Measurements from ENCODE around the gene HEMK1.

Gene HEMK1

DNA sequence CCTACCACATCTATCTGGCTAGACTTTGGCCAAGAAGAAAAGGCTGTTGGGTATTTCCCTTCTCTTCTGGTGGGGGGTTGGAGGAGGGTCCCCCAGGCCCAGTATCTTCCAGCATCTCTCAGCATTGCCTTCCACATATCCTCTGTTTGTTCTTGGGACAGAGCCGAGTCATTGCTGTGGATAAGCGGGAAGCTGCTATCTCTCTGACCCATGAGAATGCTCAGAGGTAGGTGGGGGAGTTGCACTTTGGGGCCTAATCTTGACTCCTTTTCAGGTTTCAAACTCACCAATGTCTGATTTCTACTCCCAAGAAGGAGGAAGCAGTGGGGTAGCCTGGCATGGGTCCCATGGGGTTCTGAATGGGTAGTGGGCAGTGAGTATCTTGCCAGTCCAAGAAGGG, 8.0 kb downstream of the HEMK1 start:
- DNase-seq: no peak

DNA sequence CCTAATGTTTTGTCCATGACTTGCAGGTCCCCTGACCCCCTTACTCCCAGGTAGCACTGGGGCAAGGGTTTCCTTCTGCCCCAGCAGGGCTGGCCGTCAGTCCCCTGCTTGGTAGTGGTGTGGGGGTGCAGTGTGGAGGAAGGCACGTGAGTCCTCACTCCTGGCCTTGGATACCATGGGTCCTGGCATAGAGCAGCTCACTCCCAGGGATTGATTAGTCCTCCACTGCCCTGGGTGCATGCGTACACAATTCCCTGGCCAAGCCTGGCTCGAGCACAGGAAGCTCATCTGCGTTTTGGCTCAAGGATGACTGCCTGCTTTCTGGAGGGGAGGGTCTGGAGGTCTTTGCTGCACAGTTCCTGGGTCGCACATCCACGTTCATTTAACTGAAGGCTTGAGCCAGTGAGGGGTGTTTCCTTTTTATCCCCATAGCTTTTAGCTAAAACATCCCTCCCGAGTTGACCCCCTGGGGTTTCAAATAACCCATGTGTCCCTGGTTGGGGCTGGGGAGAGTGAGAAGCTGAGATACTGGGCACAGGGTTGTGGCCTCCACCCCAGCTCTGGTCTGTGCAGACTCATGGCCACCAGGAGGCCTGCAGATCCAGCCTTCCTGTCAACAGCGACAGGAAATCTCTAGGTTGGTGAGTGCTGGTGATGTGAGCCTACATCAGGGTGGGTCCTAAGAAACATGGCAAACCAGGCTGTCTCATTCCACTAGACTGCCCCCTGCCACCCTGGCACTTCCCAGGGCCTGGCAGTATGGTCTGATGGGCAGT, 11.5 kb downstream of the HEMK1 start:
- no peak for DNase-seq

DNA sequence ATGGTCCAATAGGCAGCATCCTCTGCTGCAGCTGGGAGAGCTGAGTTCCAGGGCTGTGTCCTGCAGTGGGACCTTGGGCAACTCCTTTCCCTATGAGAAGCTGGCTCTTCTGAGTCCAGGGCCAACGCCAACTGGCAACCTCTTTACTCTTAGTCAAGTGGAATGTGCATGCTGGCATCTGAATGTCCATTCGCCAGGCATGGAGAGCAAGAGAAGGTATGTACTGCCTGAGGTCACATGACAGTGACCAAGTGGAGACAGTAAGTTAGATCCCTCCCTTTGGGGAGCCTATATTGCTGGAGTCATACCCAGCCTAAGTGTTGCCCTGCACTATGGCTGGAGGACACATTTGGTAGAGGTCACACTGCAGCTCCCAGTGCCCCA, 12.1 kb downstream of the HEMK1 start:
- DNase-seq: no peak

DNA sequence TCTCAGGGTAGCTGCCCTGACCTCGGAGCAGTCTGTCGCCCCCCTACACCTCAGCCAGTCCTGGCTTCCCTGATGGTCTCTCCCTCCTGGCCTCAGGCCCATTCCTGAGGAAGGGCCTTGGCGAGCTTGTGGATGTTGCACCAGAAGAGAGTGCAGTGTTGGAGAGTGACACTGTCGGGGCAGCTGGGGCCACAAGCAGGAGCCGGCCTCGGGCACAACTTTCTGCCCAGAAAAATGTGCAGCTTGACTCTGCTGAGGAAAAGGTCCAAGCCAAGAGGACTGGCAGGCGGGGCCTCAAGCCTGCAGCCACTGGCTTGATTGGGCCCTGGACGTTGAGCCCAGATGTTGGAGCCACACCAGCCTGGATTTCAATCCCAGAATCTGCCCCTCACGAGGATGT, 12.8 kb downstream of the HEMK1 start:
- DNase-seq: no peak

DNA sequence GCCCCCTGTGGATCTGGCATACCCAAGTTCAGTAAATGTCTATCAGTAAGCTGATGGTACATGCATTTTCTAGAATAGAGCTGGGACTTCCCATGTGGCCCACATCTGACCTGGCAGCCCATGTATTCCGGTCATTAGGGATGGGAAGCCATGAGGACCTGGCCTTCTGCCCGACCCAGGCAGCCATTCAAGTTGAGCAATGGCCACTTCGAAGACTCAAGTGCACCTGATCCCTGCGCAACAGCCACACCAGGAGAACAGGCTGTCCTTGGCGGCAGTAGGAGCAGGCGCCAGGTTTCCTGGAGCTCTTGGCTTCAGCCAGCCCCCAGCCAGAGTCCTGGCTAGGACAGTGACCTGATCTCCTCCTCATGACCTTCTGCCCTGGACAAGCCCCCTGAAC, 14.6 kb downstream of the HEMK1 start:
- no peak for DNase-seq

DNA sequence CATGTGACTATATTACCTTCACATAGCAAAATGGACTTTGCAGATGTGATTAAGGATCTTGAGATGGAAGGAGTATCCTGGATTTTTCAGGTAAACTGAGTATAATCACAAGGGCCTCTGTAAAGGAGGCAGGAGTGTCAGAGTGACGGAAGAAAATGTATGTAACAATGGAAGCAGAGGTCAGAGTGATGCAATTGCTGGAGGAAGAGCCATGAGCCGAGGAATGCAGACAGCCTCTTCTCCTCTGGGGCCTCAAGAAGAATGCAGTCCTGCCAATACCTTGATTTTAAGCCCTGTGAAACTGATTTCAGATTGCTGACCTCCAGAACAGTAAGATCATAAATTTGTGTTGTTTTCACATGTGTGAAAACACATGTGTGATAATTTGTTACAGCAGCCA, 15.1 kb downstream of the HEMK1 start:
- no peak for DNase-seq

DNA sequence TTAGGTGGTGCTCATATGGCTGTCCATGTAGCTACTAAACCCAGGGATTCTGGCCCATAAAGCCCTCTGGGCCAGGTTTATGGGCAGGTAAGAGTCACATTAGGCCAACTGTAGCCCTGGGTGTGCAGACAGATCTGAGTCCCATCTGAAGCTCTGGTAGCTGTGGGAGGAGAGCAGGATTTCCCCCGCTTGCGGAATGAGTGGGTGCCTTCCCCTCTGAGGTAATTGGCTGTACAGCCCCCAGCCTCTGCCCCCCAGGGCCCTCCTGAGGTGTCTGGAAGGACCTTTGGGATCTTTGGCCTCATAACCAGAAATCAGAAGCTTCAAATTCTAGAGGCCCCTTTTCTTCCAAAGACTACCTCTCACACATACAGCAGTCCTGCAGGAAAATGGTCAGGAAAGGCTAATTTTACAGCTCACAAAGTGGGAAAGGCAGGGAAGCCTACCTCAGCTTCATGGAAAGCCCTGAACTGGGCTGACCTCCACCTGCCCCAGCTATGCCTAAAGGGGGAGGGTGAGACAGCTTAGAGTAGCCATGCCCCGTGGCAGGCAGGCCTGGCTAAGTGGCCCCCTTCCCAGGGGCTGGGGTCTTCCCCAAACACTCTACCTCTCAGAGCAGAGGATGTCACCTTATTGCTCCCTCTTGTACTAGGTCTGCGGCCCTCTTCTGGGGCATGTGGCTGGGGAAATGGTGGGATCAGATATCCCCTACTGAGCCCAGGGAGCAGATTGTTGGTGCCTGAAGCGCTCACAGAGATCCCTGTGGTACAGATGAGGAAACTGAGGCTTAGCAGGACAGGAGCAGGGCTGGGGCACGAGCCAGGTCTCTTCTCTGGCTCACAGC, 16.8 kb downstream of the HEMK1 start:
- no peak for DNase-seq

DNA sequence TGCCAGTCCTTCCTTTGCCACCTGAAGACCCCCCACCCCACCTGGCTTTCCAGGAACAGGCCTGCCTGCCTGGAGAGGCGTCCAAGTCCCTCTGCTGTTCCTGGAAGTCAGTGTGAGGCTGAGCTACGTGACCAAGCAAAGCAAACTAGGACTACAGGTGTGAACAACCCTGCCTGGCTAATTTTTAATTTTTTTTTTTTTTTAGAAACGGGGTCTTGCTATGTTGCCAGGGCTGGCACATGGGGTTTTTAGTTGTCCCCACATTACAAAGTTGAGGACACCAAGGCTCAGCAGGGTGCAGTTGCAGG, 17.4 kb downstream of the HEMK1 start:
- no peak for DNase-seq

DNA sequence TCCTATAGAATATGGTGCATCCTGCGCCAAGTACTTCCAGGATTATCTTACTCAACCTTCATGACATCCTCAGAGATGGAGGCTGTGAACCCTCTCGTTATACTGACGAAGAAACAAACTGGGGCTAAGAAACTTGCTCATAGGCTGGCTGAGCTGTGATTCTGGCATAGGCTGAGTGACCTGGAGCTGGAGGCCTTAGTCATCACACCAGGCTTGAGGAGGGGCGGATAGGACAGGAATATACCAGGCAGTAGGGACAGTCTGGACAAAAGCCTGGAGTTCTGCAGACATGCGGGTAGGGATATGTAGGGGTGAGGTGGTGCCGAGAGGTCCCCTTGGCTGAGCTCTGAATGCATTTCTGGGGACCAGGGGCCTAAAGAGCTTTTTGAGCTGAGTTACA, 18.1 kb downstream of the HEMK1 start:
- no peak for DNase-seq

DNA sequence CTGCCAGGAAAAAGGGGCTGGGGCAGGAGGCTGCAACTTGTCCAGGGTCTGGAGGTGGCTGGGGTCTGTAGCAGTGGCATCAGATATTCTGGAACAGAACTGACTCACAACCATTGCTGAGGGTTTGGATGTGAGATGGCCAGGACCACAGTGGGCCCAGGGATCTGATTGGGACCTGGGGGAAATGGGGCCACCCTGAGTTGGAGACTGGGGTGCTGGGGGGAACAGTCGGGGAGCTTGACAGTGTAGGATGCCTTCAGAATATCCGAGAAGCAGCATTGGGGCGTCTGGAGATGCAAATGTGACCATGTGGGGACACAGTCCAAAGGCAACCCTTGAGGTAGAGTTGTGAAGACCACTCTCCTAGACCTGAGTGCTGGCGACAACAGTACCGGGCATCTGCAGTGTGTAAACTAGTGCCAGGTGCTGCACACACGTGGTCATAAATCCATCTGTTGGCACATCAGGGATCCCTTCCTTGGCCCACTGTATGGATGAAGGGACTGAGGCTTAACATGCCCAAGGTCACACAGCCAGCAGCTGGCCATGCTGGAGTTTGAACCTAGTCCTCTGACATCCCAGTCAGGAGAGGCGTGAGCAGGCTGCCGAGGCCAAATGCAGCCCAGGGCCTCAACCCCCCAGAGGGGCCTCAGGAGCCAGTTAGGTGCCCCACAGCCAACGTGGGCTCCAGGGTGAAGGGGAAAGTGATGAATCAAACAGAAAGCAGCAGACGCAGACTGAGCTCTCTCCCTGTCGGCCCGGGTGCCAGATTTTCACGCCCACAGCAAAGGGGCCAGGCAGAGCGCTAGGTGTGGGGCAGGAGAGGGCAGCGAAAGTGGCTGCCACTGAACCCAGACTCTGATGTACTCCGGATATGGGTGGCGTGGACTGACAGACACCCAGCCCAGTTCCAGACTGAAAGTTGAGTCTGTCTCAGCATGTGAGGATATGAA, 18.8 kb downstream of the HEMK1 start:
- DNase-seq: peak; percentile 86

DNA sequence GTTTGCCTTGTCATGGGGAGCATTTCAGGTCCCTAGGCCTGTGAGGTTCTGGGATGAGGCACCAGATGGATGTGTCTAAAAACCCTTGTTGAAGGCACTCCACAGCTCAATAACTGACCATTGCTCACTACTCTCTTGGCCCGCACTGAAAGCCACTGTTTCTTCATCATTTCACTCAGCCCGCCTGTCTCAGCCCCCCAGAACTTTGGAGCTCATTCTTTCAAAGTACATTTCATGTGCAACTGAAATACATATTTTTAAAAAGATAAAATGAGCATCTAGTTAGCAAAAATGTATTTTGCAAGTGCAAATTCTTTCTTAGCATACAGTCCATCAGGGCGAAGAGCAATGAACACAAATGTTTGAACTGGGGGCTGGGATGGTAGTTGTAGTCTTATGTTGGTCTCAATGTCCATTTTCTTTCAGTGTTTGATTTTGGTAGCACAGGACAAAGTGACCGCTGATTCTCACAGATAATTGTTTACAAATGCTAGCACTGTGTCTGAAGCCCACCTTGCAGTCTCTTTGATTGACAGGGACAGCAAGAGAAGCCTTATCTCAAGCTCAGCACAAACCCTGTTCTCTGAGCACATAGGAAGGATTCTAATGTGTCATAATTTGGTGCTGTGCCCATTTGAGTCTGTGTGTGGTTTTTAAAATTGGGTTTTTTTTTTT, 19.6 kb downstream of the HEMK1 start:
- DNase-seq: no peak

DNA sequence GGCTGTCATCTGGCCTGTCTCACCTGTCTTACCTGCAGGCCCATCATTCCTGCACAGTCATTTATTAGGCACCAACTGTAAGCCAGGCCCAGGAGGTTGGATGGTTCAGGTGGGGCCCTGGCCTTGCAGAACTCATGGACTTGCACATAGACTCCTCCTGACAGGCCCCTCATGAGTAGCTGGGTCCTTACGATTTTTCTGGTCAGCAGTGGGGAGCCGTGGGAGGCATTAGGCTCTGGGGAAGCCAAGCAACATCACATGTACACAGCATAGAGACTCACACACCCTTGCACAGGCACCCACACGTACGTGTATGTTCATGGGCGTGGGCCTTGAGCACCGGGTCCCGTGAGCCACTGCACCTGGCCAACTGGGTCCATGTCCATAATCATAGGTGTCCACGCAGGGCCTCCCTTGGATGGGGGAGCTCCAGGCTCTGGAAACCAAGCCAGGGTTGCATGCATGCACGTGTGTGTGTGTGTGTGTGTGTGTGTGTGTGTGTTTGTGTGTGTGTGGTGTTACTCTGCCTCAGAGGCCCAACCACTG, 21.9 kb downstream of the HEMK1 start:
- no peak for DNase-seq

DNA sequence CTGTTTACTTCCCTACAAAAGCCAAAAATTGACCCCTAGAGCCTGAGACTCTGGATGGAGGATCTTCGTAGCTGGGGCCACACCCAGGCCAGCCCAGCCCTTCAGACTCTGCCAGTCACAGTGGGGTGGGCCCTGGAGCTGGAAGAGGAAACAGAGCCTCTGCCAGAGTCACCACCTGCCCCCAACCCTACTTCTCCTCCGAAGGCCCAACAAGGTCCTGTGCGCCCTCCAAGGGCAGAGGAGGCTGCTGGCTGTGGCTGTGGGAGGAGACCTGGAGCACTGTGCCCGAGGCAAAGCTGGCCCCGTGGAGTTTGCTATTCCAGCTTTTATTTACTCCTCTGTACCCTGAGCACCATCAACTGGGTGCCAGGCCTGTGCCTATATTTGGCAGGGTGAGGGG, 23.2 kb downstream of the HEMK1 start:
- no peak for DNase-seq

DNA sequence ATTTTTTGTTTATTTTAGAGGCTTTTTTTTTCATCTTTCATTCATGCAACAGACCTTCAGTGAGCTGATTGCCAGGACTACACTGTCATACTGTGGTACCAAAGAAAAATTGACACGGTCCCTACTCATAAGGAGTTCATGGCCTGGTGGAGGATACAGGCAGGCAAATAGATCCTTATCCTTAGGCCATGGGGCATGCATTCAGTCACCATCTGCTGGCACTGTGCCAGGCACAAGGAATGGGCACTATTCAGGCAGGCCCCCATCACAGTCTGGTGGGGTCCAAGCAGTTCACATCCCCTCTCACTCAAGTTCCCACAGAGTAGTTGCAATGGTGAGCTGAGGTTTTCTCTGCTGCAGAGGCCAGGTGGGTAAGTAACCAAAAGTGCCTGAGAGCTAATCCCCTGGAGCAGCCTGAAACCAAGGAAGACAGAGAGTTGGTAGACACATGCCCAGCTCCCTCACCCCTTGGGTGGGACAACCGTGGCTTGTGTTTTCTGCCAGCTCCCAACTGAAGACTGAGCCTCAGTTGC, 25.0 kb downstream of the HEMK1 start:
- no peak for DNase-seq

DNA sequence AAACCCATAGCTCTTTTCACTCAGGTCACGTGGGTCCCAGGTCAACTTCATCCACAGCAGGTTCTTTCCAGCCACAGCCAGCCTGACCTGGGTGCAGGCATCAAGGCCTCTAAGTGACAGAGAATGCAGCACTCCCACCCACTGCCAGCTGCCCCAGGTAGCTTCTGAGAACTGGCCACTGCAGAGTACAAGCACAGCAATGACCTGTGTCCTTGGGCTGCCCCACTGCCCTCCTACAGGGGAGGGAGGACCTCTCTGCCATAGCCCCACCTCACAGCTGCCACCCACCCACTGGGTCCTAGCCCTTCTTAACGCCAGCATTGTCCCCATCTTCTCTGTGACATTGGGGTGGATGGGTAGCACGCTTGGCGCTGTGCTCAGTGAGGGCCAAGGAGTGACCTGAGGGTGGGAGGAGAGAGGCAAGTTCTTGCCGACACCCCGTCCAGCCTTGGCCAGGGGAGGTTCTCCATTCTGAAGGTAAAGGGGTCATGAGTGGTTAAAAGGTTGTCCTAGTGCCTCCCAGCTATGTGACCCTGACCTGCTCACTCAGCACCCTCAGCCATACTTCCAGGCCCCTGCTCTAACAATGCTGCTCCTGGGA, 29.9 kb downstream of the HEMK1 start:
- no peak for DNase-seq

DNA sequence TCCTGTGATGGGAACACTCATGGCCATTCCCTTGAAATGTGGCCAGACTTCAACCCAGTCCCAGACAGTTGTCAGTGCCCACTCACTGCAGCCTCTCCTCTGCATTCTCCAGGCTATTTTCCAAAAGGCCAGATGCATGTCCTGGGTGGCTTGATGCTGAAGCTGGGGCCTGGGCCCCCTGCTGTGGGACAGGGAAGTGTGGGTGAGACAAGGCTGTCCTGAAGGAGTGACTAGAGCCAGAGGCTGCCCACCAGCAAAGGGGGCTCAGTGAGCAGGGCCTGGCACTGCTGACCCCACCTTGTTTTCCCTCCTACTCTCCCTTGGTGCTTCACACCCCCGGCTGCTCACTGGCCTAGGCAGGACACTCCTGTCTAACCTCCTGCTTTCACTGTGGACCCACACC, 30.4 kb downstream of the HEMK1 start:
- no peak for DNase-seq

DNA sequence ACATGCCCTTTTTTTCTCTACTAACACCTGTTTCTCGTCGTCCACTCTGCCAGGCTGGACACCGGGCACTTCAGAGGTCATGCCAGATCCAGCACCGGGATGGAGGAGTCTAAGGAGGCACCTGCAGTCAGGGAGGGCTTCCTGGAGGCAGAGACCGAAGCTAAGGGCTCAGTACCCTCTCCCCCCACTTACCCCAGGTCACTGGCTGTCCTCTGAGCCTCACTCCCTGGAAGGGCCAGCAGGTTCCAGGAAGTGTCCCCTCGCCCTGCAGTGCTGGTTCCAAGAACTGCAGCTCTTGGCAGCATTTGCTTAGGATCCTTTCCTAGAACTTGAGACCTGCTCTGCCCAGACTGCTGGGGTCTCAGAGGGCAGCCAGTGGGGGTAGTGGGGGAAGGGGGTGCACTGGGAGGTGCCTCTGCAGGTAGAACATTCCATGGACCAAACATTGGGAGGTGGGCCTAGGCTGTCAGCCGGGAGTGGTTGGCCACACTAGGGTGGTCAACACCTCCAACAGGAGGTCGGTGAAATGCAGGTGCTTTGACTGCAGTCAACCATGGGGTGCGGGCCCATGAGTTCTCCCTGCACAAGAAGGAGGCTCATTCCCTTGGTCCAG, 30.9 kb downstream of the HEMK1 start:
- no peak for DNase-seq

DNA sequence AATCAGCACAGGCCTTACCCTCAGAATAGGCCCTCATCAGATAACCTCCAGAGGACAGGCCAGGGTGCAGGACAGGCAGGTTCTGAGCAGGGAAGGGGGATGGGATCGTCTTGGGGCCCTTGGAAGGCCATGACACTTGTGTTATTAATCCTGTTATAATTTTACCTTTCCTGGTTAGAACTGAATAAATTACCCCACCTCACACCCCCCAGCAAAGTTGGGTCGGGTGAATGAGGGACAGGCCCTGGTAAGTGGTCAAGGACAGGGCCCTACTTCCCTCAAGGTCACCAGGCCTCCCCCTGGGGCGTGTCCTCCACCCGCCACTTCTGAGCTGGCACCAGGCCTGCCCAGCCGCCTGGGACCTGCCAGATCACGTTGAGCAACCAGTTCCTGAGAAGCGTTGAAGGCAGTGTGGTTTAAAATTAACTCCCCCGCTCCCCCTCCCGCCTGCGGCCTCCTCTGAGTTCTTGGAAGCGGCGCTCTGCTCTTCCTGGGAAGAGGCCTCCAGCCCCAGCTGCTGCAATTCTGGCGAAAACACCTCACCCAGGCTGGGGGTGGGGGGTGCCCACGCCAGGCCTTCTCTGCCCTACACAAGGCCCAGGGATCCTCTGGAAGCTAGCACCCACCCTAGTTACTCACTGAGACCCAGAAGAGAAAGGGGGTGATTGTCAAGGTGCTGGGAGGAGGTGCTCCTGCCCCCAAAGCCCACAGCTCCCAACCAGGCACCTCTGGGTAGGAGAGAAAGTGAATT, 31.7 kb downstream of the HEMK1 start:
- DNase-seq: peak; percentile 93

DNA sequence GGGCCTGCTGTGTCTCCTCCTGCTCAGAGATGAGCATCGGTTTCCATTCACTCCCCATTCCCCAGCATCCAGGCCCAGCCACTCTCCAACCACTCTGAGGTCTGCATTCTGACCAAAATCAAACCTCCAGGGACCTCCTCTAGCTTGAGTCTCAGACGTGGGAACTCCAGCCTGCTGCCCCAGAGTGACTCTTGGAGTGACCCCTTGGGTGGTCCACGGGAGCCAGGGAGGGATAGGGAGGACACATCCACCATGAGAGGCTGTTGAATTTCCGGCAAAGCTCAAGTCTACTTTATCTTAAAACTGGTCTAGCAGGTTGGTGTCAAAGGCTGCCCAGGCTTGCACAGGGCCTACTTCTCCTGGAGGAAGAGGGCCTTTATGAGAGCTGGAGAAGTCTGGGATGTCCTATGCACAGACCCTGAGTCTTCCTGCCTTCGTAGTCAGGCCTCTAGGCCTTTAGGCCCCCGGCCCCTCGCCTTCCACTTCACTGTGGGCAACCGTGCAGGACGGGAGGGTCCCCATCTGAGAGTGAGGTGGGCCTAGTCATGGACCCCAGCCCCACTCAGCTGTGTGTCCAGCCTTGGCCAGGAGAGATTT, 33.4 kb downstream of the HEMK1 start:
- DNase-seq: no peak

All from activated naive CD4-positive, alpha-beta T cell treated with Interleukin-2 at 50 U/mL for 16 hours (primary cell).